Measurements from ENCODE around the gene NRIP1.

The NRIP1 gene

DNA sequence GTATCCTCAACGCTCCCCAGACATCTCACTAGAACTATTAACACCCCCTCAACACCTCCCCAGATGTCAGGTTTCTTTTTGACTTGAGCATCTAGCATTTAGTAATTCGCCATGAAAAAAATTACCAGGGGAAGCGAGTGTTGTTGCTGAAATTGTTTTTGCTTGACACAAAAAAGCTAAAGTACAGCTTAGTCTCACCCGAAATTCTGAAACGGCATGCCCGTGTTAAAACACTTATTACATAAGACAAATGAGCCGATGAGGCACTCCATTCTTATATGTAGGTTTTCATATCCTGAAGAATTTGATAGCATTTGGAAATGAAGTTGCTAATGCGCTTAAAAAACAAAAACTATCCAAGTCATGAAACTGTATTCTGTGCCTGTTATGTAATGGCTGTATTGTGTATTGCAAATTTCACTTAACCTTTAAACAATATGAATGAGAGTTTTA lies 1.3 kb upstream of the NRIP1 start:
- H3K9ac ChIP-seq (ENCODE audit: low read length) = peak overlapping the region; percentile 68

DNA sequence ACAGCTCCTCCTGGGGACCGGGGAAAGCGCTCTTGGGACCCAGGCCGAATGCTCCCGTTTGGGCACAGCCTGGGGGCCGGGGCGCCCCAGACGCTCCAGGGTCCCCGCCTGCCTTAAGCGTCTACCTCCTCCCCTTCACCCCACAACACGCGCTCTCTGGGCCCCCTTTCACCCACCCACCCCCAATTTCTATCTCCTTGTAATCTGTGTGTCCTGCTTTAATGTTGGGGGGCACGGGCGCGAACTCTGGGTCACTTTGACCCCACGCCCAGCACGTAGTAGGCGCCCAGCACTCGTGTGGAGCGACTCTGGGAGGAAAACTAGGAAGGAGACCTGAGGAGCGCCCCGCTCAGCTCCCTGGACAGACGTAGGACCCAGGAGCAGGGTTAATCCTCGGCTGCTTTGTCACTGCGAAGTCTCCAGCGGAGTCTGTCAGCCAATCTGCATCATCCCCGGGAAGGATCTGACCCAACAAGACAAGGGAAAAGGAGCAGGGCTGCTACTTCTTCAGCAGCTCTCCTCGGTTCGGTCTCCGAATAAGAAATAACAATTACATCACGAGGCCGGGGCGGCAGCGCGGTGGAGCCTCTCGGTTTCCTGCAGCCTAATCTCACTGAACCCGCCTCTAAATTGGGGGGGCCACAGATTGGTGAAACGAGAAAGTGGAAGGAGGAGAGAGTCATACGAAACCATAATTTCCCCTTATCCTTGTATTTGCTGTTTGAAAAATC lies 757 bp upstream of the NRIP1 start:
- H3K4me2 ChIP-seq (ENCODE audit: low read depth, low read length, poor library complexity, severe bottlenecking) = peak overlapping the region; percentile 65
- no peak overlapping the region for H3K27ac ChIP-seq (ENCODE audit: low read depth, low read length)
- no peaks in the 10 kb centered on the region for H3K27me3 ChIP-seq (ENCODE audit: low read length)
- no peaks in the 10 kb centered on the region for H3K9me3 ChIP-seq (ENCODE audit: insufficient read depth, low read length)
- H3K79me2 ChIP-seq (ENCODE audit: insufficient read depth, low read length) = no peaks in the 10 kb centered on the region
- peaks cover 9% of the 10 kb centered on the region; the same call in 1 of the 2 replicates for H3F3A ChIP-seq (ENCODE audit: insufficient read depth)
- peak overlapping the region; percentile 75 for H3K4me3 ChIP-seq (ENCODE audit: insufficient read depth, low read length, poor library complexity, severe bottlenecking)
- no peaks in the 10 kb centered on the region for H3K9me2 ChIP-seq (replicated peaks; ENCODE audit: insufficient read depth, low read length)
- 0 out of 2 replicates have a peak, but pooled peaks have one; percentile 38 for TF ChIP-seq EZH2phosphoT487 (conservative IDR thresholded peaks at IDR 0.05; ENCODE audit: low read length)
- TF ChIP-seq, protein P1, sequence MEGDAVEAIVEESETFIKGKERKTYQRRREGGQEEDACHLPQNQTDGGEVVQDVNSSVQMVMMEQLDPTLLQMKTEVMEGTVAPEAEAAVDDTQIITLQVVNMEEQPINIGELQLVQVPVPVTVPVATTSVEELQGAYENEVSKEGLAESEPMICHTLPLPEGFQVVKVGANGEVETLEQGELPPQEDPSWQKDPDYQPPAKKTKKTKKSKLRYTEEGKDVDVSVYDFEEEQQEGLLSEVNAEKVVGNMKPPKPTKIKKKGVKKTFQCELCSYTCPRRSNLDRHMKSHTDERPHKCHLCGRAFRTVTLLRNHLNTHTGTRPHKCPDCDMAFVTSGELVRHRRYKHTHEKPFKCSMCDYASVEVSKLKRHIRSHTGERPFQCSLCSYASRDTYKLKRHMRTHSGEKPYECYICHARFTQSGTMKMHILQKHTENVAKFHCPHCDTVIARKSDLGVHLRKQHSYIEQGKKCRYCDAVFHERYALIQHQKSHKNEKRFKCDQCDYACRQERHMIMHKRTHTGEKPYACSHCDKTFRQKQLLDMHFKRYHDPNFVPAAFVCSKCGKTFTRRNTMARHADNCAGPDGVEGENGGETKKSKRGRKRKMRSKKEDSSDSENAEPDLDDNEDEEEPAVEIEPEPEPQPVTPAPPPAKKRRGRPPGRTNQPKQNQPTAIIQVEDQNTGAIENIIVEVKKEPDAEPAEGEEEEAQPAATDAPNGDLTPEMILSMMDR (IDR thresholded peaks at IDR 0.05; ENCODE audit: insufficient read depth, low read length, poor library complexity, severe bottlenecking) = no peak
- no peaks in the 10 kb centered on the region for H3K36me3 ChIP-seq (ENCODE audit: low read length)
- peak overlapping the region; percentile 68 for H3K9ac ChIP-seq (ENCODE audit: low read length)
- peak overlapping the region; percentile 61 for H2AFZ ChIP-seq (ENCODE audit: low read depth, low read length, severe bottlenecking)
- H4K20me1 ChIP-seq (ENCODE audit: low read depth, low read length) = no peaks in the 10 kb centered on the region

More for the DNA sequence above, 1.3 kb upstream of the NRIP1 start:
- no peaks in the 10 kb centered on the region for H3K9me2 ChIP-seq (replicated peaks; ENCODE audit: insufficient read depth, low read length)
- no peaks in the 10 kb centered on the region for H3K79me2 ChIP-seq (ENCODE audit: insufficient read depth, low read length)
- no peak overlapping the region for H3K27ac ChIP-seq (ENCODE audit: low read depth, low read length)
- no peaks in the 10 kb centered on the region for H3K27me3 ChIP-seq (ENCODE audit: low read length)
- H3F3A ChIP-seq (ENCODE audit: insufficient read depth) = peaks cover 9% of the 10 kb centered on the region; the same call in 1 of the 2 replicates
- H4K20me1 ChIP-seq (ENCODE audit: low read depth, low read length) = no peaks in the 10 kb centered on the region
- H3K4me2 ChIP-seq (ENCODE audit: low read depth, low read length, poor library complexity, severe bottlenecking) = peak overlapping the region; percentile 65
- peak overlapping the region; percentile 75 for H3K4me3 ChIP-seq (ENCODE audit: insufficient read depth, low read length, poor library complexity, severe bottlenecking)
- H2AFZ ChIP-seq (ENCODE audit: low read depth, low read length, severe bottlenecking) = peak overlapping the region; percentile 61
- no peaks in the 10 kb centered on the region for H3K9me3 ChIP-seq (ENCODE audit: insufficient read depth, low read length)
- no peak for TF ChIP-seq EZH2phosphoT487 (conservative IDR thresholded peaks at IDR 0.05; ENCODE audit: low read length)
- TF ChIP-seq, protein P1 (IDR thresholded peaks at IDR 0.05; ENCODE audit: insufficient read depth, low read length, poor library complexity, severe bottlenecking) = no peak
- no peaks in the 10 kb centered on the region for H3K36me3 ChIP-seq (ENCODE audit: low read length)

DNA sequence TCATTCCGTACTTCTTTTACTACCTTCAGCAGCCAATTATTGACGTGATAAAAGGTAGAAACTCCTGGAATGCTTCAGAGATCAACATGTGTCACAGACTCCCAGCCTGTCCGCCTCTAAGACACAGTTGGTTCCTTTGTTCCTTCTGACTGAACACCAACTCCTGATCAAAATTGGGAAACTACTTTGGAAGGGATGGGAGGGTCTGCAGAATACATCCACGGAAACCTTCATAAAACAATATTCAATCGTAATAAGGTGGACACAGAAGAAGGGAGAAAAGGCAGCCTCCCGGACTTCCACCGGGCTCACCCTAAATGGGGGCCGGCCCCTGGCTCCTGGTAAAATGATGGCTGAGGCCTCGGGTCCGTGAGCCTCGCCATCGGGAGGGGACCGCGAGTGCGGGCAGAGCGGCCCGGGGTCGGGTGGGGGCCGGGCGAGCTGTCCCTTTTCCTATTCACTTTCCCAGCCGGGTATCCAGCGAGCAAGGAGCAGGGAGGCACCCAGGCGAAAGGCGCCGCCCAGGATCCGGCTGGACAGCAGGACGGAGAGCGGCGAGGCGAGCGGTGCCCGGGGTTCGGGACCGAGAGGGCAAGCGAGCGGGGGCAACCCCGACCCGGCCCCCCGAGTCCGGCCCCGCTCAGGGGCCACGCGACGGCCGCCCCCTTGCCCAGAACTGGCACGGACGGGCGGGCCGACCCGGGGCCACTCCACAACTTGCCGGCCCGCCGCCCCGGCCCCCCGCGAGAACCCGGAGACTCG lies 805 bp downstream of the NRIP1 start:
- Histone ChIP-seq H3K9me2 (replicated peaks; ENCODE audit: insufficient read depth, low read length) (no peaks in the 10 kb centered on the region), H3K27ac (ENCODE audit: low read depth, low read length) (no peak overlapping the region), H3K36me3 (ENCODE audit: low read length) (no peaks in the 10 kb centered on the region), H4K20me1 (ENCODE audit: low read depth, low read length) (no peaks in the 10 kb centered on the region; the same call in 1 of the 2 replicates), H3K27me3 (ENCODE audit: low read length) (no peaks in the 10 kb centered on the region), H3K9ac (ENCODE audit: low read length) (peak overlapping the region; percentile 68), H3K79me2 (ENCODE audit: insufficient read depth, low read length) (no peaks in the 10 kb centered on the region), H3K4me3 (ENCODE audit: insufficient read depth, low read length, poor library complexity, severe bottlenecking) (peak overlapping the region; percentile 75), H3F3A (ENCODE audit: insufficient read depth) (peaks cover 9% of the 10 kb centered on the region; the same call in 1 of the 2 replicates), H2AFZ (ENCODE audit: low read depth, low read length, severe bottlenecking) (peak overlapping the region; percentile 53), H3K4me2 (ENCODE audit: low read depth, low read length, poor library complexity, severe bottlenecking) (peak overlapping the region; percentile 54), H3K9me3 (ENCODE audit: insufficient read depth, low read length) (no peaks in the 10 kb centered on the region)
- TF ChIP-seq, protein P1 (IDR thresholded peaks at IDR 0.05; ENCODE audit: insufficient read depth, low read length, poor library complexity, severe bottlenecking) = no peak
- TF ChIP-seq EZH2phosphoT487 (conservative IDR thresholded peaks at IDR 0.05; ENCODE audit: low read length) = no peak

Data from SU-DHL-6 (cell line).